Muscle of leg (tissue), 11 donors: ENCODE measurements around the gene SLC26A11. TPM values are rescaled to one million over a fixed set of nuclear protein-coding genes. Genes with fewer than 3 reads are reported as not detected.

Experiments used
- DNase-seq: peaks from one replicate; pipeline ENCODE4 v3.0.0; 2013
- H3K27ac ChIP-seq: one replicate; pipeline ENCODE4 v1.5.1; 2013; ENCODE audit warnings: mild to moderate bottlenecking, low read length, control low read depth
- H3K27me3 ChIP-seq: one replicate; pipeline ENCODE4 v1.6.1; 2013; ENCODE audit warnings: low read length; ENCODE audit not compliant: control insufficient read depth, insufficient read depth
- H3K36me3 ChIP-seq: one replicate; pipeline ENCODE4 v1.6.1; 2013; ENCODE audit warnings: low read length; ENCODE audit not compliant: control insufficient read depth, insufficient read depth
- H3K4me1 ChIP-seq: one replicate; pipeline ENCODE4 v1.6.1; 2013; ENCODE audit warnings: low read length; ENCODE audit not compliant: control insufficient read depth, insufficient read depth
- H3K4me3 ChIP-seq: one replicate; pipeline ENCODE4 v1.5.1; 2013; ENCODE audit warnings: low read length, control low read depth
- H3K9me3 ChIP-seq: replicated peaks from 2 replicates; pipeline ENCODE4 v1.6.1; 2013; ENCODE audit warnings: low read depth, low read length; ENCODE audit not compliant: control insufficient read depth
- WGBS: methylation state at CpG from one replicate; pipeline ENCODE4 v1.1.5; 2013; ENCODE audit warnings: missing lambda C conversion rate; ENCODE audit not compliant: insufficient coverage; 5-methylcytosine and 5-hydroxymethylcytosine counted together
- polyA plus RNA-seq, 8 donors: library from polyadenylated mRNA; unstranded; fragments of 120-200 nt; gene quantifications; one replicate each; pipeline versions ENCODE4 v1.2.1 to v1.2.3, GENCODE V29; 2013; ENCODE audit warnings: inconsistent platforms in 1 of 8, low replicate concordance in 1 of 8; ENCODE audit not compliant: insufficient read length in 8 of 8, insufficient read depth in 1 of 8
- total RNA-seq: library from RNA; stranded (reverse); fragments of 120-200 nt; gene quantifications from one replicate; pipeline ENCODE4 v1.2.4, GENCODE V29; 2013

Gene SLC26A11
- total and polyA plus RNA-seq, 9 donors, result 7.1 to 15.2 (median 9.3) TPM

- Histone ChIP-seq H3K4me3 (no peak overlapping the region), H3K9me3 (no peaks in the 10 kb centered on the region), H3K4me1 (no peaks in the 10 kb centered on the region), H3K27me3 (no peaks in the 10 kb centered on the region), H3K36me3 (peaks cover 68% of the 10 kb centered on the region), H3K27ac (no peak overlapping the region)
- peak; percentile 30 for DNase-seq
- WGBS, result 38% methylated on average over 4 of the region's 6 CpGs
Observed at GRCh38 chr17:80289616-80290015, 69.4 kb downstream of the SLC26A11 start.

- Histone ChIP-seq H3K4me3 (no peak overlapping the region), H3K4me1 (no peaks in the 10 kb centered on the region), H3K36me3 (peaks cover 72% of the 10 kb centered on the region), H3K27me3 (no peaks in the 10 kb centered on the region), H3K9me3 (no peaks in the 10 kb centered on the region), H3K27ac (no peak overlapping the region)
- DNase-seq, result no peak
- WGBS, result 96% methylated on average over 24 of the region's 25 CpGs
Observed at GRCh38 chr17:80290156-80290555, 69.9 kb downstream of the SLC26A11 start.

- Histone ChIP-seq H3K27me3 (no peaks in the 10 kb centered on the region), H3K4me1 (no peaks in the 10 kb centered on the region), H3K4me3 (no peak overlapping the region), H3K36me3 (peaks cover 83% of the 10 kb centered on the region), H3K9me3 (no peaks in the 10 kb centered on the region), H3K27ac (no peak overlapping the region)
- DNase-seq, result no peak
- 100% methylated on average over 1 of the region's 6 CpGs for WGBS
Observed at GRCh38 chr17:80291260-80291659, 71.0 kb downstream of the SLC26A11 start.

- H3K4me1 ChIP-seq, result no peaks in the 10 kb centered on the region
- 95% methylated on average over 12 of the region's 20 CpGs for WGBS
- DNase-seq, result no peak
- no peaks in the 10 kb centered on the region for H3K9me3 ChIP-seq
- H3K36me3 ChIP-seq, result peaks cover 87% of the 10 kb centered on the region
- H3K27ac ChIP-seq, result no peak overlapping the region
- no peak overlapping the region for H3K4me3 ChIP-seq
- no peaks in the 10 kb centered on the region for H3K27me3 ChIP-seq
Observed at GRCh38 chr17:80291691-80292487, 71.7 kb downstream of the SLC26A11 start.

GRCh38 chr17:80292521-80292971 is 72.3 kb downstream of the SLC26A11 start:
- H3K4me1 ChIP-seq, result no peaks in the 10 kb centered on the region
- WGBS, result 92% methylated on average over 8 of the region's 10 CpGs
- H3K9me3 ChIP-seq, result no peaks in the 10 kb centered on the region
- no peak overlapping the region for H3K4me3 ChIP-seq
- H3K36me3 ChIP-seq, result peaks cover 91% of the 10 kb centered on the region
- no peak for DNase-seq
- H3K27ac ChIP-seq, result no peak overlapping the region
- no peaks in the 10 kb centered on the region for H3K27me3 ChIP-seq

- Histone ChIP-seq H3K27me3 (no peaks in the 10 kb centered on the region), H3K4me3 (no peak overlapping the region), H3K27ac (no peak overlapping the region), H3K36me3 (peaks cover 91% of the 10 kb centered on the region), H3K9me3 (no peaks in the 10 kb centered on the region), H3K4me1 (no peaks in the 10 kb centered on the region)
- 90% methylated on average over 2 of the region's 7 CpGs for WGBS
- peak; percentile 74 for DNase-seq
Observed at GRCh38 chr17:80294210-80294609, 74.0 kb downstream of the SLC26A11 start.

- Histone ChIP-seq H3K4me1 (no peaks in the 10 kb centered on the region), H3K36me3 (peaks cover 89% of the 10 kb centered on the region), H3K9me3 (no peaks in the 10 kb centered on the region), H3K27me3 (no peaks in the 10 kb centered on the region), H3K4me3 (no peak overlapping the region), H3K27ac (no peak overlapping the region)
- 94% methylated on average over 4 of the region's 6 CpGs for WGBS
- no peak for DNase-seq
Observed at GRCh38 chr17:80294653-80295052, 74.4 kb downstream of the SLC26A11 start.

GRCh38 chr17:80295146-80295545 is 74.9 kb downstream of the SLC26A11 start:
- peaks cover 89% of the 10 kb centered on the region for H3K36me3 ChIP-seq
- H3K27ac ChIP-seq, result no peak overlapping the region
- 100% methylated on average over 2 of the region's 5 CpGs for WGBS
- no peak overlapping the region for H3K4me3 ChIP-seq
- no peak for DNase-seq
- H3K27me3 ChIP-seq, result no peaks in the 10 kb centered on the region
- no peaks in the 10 kb centered on the region for H3K9me3 ChIP-seq
- H3K4me1 ChIP-seq, result no peaks in the 10 kb centered on the region

- H3K36me3 ChIP-seq, result peaks cover 89% of the 10 kb centered on the region
- DNase-seq, result no peak
- H3K27me3 ChIP-seq, result no peaks in the 10 kb centered on the region
- H3K27ac ChIP-seq, result no peak overlapping the region
- WGBS, result 95% methylated on average over 4 of the region's 6 CpGs
- H3K4me1 ChIP-seq, result no peaks in the 10 kb centered on the region
- H3K4me3 ChIP-seq, result no peak overlapping the region
- H3K9me3 ChIP-seq, result peaks cover 2% of the 10 kb centered on the region
Observed at GRCh38 chr17:80295559-80295958, 75.3 kb downstream of the SLC26A11 start.

GRCh38 chr17:80296221-80296620 is 76.0 kb downstream of the SLC26A11 start:
- H3K27me3 ChIP-seq, result no peaks in the 10 kb centered on the region
- peaks cover 5% of the 10 kb centered on the region for H3K9me3 ChIP-seq
- DNase-seq, result no peak
- WGBS, result 88% methylated on average over 11 of the region's 14 CpGs
- H3K27ac ChIP-seq, result no peak overlapping the region
- H3K4me3 ChIP-seq, result no peak overlapping the region
- H3K36me3 ChIP-seq, result peaks cover 89% of the 10 kb centered on the region
- no peaks in the 10 kb centered on the region for H3K4me1 ChIP-seq
